WTC11 (cell line): ENCODE data around the gene SDF2. TPM values are rescaled to one million over a fixed set of nuclear protein-coding genes. Genes with fewer than 3 reads are reported as not detected.

ENCODE experiments used
- ATAC-seq: fragments of 200-7000 bp; cut with Tn5 transposase; 2 replicates; pipeline ENCODE4 v1.10.0; 2021; ENCODE audit warnings: mild to moderate bottlenecking, moderate library complexity
- CTCF ChIA-PET: fragments of 300-600 bp; sonication (Branson Sonifier 250); formaldehyde crosslinking; loops from one replicate; lab custom pipeline; 2021; ENCODE audit warnings: antibody characterized with exemption; lab: Charles Lee
- POLR2A ChIA-PET: fragments of 350-600 bp; sonication (Branson Sonifier 250); formaldehyde crosslinking; loops from one replicate; lab custom pipeline; 2021; ENCODE audit warnings: antibody characterized with exemption; lab: Charles Lee
- DNase-seq: peaks from one replicate; pipeline ENCODE4 v3.0.0; 2021; ENCODE audit warnings: low spot score
- H3K27ac Mint-ChIP-seq: 2 replicates; pipeline ENCODE4 v1.8.0; 2021; ENCODE audit warnings: mixed read lengths
- H3K27me3 Mint-ChIP-seq: 2 replicates; pipeline ENCODE4 v1.8.0; 2021; ENCODE audit warnings: low read depth, mild to moderate bottlenecking, moderate library complexity, mixed read lengths
- H3K36me3 Mint-ChIP-seq: 2 replicates; pipeline ENCODE4 v1.8.0; 2021; ENCODE audit warnings: mixed read lengths
- H3K4me1 Mint-ChIP-seq: 2 replicates; pipeline ENCODE4 v1.8.0; 2022; ENCODE audit warnings: mixed read lengths
- H3K4me3 Mint-ChIP-seq: 2 replicates; pipeline ENCODE4 v1.8.0; 2021; ENCODE audit warnings: mild to moderate bottlenecking, moderate library complexity, mixed read lengths
- H3K9me3 Mint-ChIP-seq: 2 replicates; pipeline ENCODE4 v1.8.0; 2021; ENCODE audit warnings: mixed read lengths
- CREM ChIP-seq: sonication (generic); formaldehyde crosslinking; IDR thresholded peaks from 2 replicates; pipeline ENCODE4 v1.8.1; 2022; ENCODE audit warnings: mild to moderate bottlenecking, missing genetic modification reagents, moderate library complexity
- E2F5 ChIP-seq: sonication (generic); formaldehyde crosslinking; IDR thresholded peaks from 2 replicates; pipeline ENCODE4 v1.8.1; 2022; ENCODE audit warnings: mild to moderate bottlenecking, moderate library complexity, missing genetic modification reagents
- ELF4 ChIP-seq: sonication (generic); formaldehyde crosslinking; IDR thresholded peaks from 2 replicates; pipeline ENCODE4 v1.8.1; 2022; ENCODE audit warnings: low read depth, mild to moderate bottlenecking, moderate library complexity, missing genetic modification reagents
- HMGXB4 ChIP-seq: sonication (generic); formaldehyde crosslinking; IDR thresholded peaks from 2 replicates; pipeline ENCODE4 v1.8.1; 2023; ENCODE audit warnings: mild to moderate bottlenecking, moderate library complexity, missing genetic modification reagents
- MAX ChIP-seq: sonication (generic); formaldehyde crosslinking; IDR thresholded peaks from 2 replicates; pipeline ENCODE4 v1.8.0; 2022; ENCODE audit warnings: mild to moderate bottlenecking, missing genetic modification reagents
- MLX ChIP-seq: sonication (generic); formaldehyde crosslinking; IDR thresholded peaks from 2 replicates; pipeline ENCODE4 v1.8.1; 2023; ENCODE audit warnings: mild to moderate bottlenecking, missing genetic modification reagents, moderate library complexity
- MYBL2 ChIP-seq: sonication (generic); formaldehyde crosslinking; IDR thresholded peaks from 2 replicates; pipeline ENCODE4 v1.8.1; 2023; ENCODE audit warnings: mild to moderate bottlenecking, moderate library complexity, missing genetic modification reagents
- NFYB ChIP-seq: sonication (generic); formaldehyde crosslinking; conservative IDR thresholded peaks from 2 replicates; pipeline ENCODE4 v1.8.0; 2022; ENCODE audit warnings: low read depth, missing genetic modification reagents
- NR3C1 ChIP-seq: sonication (generic); formaldehyde crosslinking; conservative IDR thresholded peaks from 2 replicates; pipeline ENCODE4 v1.8.1; 2023; ENCODE audit warnings: low read depth, mild to moderate bottlenecking, missing genetic modification reagents
- PRRX2 ChIP-seq: fragments of 250-450 bp; sonication (Bioruptor Pico); IDR thresholded peaks from 2 replicates; pipeline ENCODE4 v1.8.0; 2021; ENCODE audit warnings: mild to moderate bottlenecking
- TEAD1 ChIP-seq: sonication (generic); formaldehyde crosslinking; IDR thresholded peaks from 2 replicates; pipeline ENCODE4 v1.8.0; 2022; ENCODE audit warnings: mild to moderate bottlenecking, missing genetic modification reagents
- TP53 ChIP-seq: sonication (generic); formaldehyde crosslinking; IDR thresholded peaks from 2 replicates; pipeline ENCODE4 v1.8.1; 2023; ENCODE audit warnings: mild to moderate bottlenecking, missing genetic modification reagents
- USF1 ChIP-seq: sonication (generic); formaldehyde crosslinking; IDR thresholded peaks from 2 replicates; pipeline ENCODE4 v1.8.0; 2022; ENCODE audit warnings: mild to moderate bottlenecking, missing genetic modification reagents
- ZNF121 ChIP-seq: sonication (generic); formaldehyde crosslinking; IDR thresholded peaks from 2 replicates; pipeline ENCODE4 v1.8.0; 2023; ENCODE audit warnings: missing genetic modification reagents
- ZNF263 ChIP-seq: sonication (generic); formaldehyde crosslinking; IDR thresholded peaks from 2 replicates; pipeline ENCODE4 v1.8.1; 2022; ENCODE audit warnings: low read depth, mild to moderate bottlenecking, moderate library complexity, missing genetic modification reagents
- total RNA-seq: library from RNA; stranded (reverse); gene quantifications from 3 replicates; pipeline ENCODE4 v1.2.3, GENCODE V29; 2021
- TF ChIP-seq, protein P1 (sequence below): sonication (generic); formaldehyde crosslinking; IDR thresholded peaks from 2 replicates; pipeline ENCODE4 v1.8.0; 2023; ENCODE audit warnings: missing genetic modification reagents, mild to moderate bottlenecking, borderline replicate concordance
- TF ChIP-seq, protein P2 (sequence below): sonication (generic); formaldehyde crosslinking; IDR thresholded peaks from 2 replicates; pipeline ENCODE4 v1.8.0; 2022; ENCODE audit warnings: missing genetic modification reagents
- TF ChIP-seq, protein P3 (sequence below): sonication (generic); formaldehyde crosslinking; IDR thresholded peaks from 2 replicates; pipeline ENCODE4 v1.8.0; 2022; ENCODE audit warnings: mild to moderate bottlenecking, missing genetic modification reagents
- TF ChIP-seq, protein P4 (sequence below): sonication (generic); formaldehyde crosslinking; IDR thresholded peaks from 2 replicates; pipeline ENCODE4 v1.8.0; 2022; ENCODE audit warnings: mild to moderate bottlenecking, missing genetic modification reagents

SDF2 gene
- total RNA-seq, 1 experiment from 2014 or later: 49.4 TPM

DNA sequence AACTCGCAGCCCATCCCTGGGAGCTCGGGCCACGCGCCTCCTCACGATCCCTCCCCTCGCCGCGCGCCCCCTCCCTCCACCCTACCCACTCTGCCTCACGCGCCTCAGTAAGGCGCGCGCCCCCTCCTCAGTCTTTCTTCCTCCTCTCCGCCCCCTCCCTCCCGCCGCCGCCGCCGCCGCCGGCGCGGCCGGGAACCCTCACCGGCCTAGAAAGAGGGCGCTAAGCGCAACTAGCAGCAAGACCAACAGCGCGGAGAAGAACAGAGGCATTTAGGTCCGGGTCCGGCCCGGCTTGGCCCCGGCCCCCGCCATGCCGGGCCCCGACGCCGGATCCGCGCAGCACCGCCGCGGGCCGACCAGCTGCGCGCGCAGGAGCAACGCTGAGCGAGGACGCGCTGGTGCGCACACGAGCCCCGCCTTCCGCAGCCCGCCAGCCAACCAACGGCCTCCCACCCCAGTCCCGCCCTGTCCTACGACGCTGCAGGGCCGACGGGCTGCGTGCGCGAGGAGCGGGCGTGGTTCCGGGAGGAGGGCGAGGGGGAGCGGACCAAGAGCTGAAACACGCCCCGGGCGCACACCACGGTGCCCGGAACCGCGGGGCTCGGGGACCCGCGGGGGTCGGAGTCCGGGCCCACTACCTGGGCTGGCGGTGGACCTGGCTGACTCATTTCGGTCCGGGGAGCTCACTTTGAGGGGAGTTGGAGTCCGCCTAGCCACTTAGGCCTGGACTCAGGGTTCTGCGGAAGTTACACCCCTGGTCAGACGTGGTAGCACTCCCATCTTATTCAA, 16.7 kb downstream of the SDF2 start, which contains the start of gene BLTP2:
Gene BLTP2, minus strand, starts transcription at position 372 of the 789 bp plus-strand sequence. Its CDS starts 102 bp downstream, at position 270.
- H3K4me1 Mint-ChIP-seq: peaks cover 24% of the 10 kb centered on the region
- H3K27me3 Mint-ChIP-seq: no peaks in the 10 kb centered on the region
- CTCF ChIA-PET: interaction anchor here (0.7 to 3.0 kb wide), 22 partner anchors 10 to 472 kb away, joined by 3 to 38 read pairs (median 5); partner anchors contain the start of genes ALDOC, IFT20, PHF12 and PIGS
- ATAC-seq (peak; percentile 98), DNase-seq (peak; percentile 95)
- peak within 1 kb of the TSS; percentile 93 for H3K4me3 Mint-ChIP-seq
- H3K9me3 Mint-ChIP-seq: no peaks in the 10 kb centered on the region
- peak within 1 kb of the TSS; percentile 96 for H3K27ac Mint-ChIP-seq
- POLR2A ChIA-PET: interaction anchor here (0.5 to 2.4 kb wide), 10 partner anchors 14 to 105 kb away, joined by 3 to 12 read pairs (median 4); partner anchors contain the start of genes ALDOC, NEK8, PROCA1 and SDF2
- peaks cover 43% of the 10 kb centered on the region for H3K36me3 Mint-ChIP-seq
- TF ChIP-seq ELF4 (CRISPR knock-in tag) (no peak), CREM (CRISPR knock-in tag) (peak; percentile 77; the same call in 1 of the 2 replicates), USF1 (no peak; the same call in 1 of the 2 replicates), MYBL2 (CRISPR knock-in tag) (peak; percentile 25; the same call in 1 of the 2 replicates), TEAD1 (CRISPR knock-in tag) (peak; percentile 53; the same call in 1 of the 2 replicates), NR3C1 (CRISPR knock-in tag) (no peak), PRRX2 (CRISPR knock-in tag) (no peak; the same call in 1 of the 2 replicates), ZNF121 (CRISPR knock-in tag) (peak; percentile 63; the same call in 1 of the 2 replicates), ZNF263 (CRISPR knock-in tag) (peak; percentile 72; the same call in 1 of the 2 replicates), E2F5 (CRISPR knock-in tag) (peak; percentile 49), MLX (0 out of 2 replicates have a peak, but pooled peaks have one; percentile 31), TP53 (CRISPR knock-in tag) (no peak), MAX (CRISPR knock-in tag) (peak; percentile 55), NFYB (CRISPR knock-in tag) (peak; percentile 78), HMGXB4 (peak; percentile 67)
- TF ChIP-seq, protein P1, sequence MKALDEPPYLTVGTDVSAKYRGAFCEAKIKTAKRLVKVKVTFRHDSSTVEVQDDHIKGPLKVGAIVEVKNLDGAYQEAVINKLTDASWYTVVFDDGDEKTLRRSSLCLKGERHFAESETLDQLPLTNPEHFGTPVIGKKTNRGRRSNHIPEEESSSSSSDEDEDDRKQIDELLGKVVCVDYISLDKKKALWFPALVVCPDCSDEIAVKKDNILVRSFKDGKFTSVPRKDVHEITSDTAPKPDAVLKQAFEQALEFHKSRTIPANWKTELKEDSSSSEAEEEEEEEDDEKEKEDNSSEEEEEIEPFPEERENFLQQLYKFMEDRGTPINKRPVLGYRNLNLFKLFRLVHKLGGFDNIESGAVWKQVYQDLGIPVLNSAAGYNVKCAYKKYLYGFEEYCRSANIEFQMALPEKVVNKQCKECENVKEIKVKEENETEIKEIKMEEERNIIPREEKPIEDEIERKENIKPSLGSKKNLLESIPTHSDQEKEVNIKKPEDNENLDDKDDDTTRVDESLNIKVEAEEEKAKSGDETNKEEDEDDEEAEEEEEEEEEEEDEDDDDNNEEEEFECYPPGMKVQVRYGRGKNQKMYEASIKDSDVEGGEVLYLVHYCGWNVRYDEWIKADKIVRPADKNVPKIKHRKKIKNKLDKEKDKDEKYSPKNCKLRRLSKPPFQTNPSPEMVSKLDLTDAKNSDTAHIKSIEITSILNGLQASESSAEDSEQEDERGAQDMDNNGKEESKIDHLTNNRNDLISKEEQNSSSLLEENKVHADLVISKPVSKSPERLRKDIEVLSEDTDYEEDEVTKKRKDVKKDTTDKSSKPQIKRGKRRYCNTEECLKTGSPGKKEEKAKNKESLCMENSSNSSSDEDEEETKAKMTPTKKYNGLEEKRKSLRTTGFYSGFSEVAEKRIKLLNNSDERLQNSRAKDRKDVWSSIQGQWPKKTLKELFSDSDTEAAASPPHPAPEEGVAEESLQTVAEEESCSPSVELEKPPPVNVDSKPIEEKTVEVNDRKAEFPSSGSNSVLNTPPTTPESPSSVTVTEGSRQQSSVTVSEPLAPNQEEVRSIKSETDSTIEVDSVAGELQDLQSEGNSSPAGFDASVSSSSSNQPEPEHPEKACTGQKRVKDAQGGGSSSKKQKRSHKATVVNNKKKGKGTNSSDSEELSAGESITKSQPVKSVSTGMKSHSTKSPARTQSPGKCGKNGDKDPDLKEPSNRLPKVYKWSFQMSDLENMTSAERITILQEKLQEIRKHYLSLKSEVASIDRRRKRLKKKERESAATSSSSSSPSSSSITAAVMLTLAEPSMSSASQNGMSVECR (CRISPR knock-in tag): peak; percentile 63; the same call in 1 of the 2 replicates
- TF ChIP-seq, protein P2, sequence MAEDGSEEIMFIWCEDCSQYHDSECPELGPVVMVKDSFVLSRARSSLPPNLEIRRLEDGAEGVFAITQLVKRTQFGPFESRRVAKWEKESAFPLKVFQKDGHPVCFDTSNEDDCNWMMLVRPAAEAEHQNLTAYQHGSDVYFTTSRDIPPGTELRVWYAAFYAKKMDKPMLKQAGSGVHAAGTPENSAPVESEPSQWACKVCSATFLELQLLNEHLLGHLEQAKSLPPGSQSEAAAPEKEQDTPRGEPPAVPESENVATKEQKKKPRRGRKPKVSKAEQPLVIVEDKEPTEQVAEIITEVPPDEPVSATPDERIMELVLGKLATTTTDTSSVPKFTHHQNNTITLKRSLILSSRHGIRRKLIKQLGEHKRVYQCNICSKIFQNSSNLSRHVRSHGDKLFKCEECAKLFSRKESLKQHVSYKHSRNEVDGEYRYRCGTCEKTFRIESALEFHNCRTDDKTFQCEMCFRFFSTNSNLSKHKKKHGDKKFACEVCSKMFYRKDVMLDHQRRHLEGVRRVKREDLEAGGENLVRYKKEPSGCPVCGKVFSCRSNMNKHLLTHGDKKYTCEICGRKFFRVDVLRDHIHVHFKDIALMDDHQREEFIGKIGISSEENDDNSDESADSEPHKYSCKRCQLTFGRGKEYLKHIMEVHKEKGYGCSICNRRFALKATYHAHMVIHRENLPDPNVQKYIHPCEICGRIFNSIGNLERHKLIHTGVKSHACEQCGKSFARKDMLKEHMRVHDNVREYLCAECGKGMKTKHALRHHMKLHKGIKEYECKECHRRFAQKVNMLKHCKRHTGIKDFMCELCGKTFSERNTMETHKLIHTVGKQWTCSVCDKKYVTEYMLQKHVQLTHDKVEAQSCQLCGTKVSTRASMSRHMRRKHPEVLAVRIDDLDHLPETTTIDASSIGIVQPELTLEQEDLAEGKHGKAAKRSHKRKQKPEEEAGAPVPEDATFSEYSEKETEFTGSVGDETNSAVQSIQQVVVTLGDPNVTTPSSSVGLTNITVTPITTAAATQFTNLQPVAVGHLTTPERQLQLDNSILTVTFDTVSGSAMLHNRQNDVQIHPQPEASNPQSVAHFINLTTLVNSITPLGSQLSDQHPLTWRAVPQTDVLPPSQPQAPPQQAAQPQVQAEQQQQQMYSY (CRISPR knock-in tag): no peak
- TF ChIP-seq, protein P3, sequence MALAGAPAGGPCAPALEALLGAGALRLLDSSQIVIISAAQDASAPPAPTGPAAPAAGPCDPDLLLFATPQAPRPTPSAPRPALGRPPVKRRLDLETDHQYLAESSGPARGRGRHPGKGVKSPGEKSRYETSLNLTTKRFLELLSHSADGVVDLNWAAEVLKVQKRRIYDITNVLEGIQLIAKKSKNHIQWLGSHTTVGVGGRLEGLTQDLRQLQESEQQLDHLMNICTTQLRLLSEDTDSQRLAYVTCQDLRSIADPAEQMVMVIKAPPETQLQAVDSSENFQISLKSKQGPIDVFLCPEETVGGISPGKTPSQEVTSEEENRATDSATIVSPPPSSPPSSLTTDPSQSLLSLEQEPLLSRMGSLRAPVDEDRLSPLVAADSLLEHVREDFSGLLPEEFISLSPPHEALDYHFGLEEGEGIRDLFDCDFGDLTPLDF (CRISPR knock-in tag): peak; percentile 68; the same call in 1 of the 2 replicates
- TF ChIP-seq, protein P4, sequence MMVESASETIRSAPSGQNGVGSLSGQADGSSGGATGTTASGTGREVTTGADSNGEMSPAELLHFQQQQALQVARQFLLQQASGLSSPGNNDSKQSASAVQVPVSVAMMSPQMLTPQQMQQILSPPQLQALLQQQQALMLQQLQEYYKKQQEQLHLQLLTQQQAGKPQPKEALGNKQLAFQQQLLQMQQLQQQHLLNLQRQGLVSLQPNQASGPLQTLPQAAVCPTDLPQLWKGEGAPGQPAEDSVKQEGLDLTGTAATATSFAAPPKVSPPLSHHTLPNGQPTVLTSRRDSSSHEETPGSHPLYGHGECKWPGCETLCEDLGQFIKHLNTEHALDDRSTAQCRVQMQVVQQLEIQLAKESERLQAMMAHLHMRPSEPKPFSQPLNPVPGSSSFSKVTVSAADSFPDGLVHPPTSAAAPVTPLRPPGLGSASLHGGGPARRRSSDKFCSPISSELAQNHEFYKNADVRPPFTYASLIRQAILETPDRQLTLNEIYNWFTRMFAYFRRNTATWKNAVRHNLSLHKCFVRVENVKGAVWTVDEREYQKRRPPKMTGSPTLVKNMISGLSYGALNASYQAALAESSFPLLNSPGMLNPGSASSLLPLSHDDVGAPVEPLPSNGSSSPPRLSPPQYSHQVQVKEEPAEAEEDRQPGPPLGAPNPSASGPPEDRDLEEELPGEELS (CRISPR knock-in tag): 0 out of 2 replicates have a peak, but pooled peaks have one; percentile 16
